T1000 (cell line): ENCODE data around the gene IFT172.

Experiments used
- DNase-seq: peaks from one replicate; lab custom pipeline; 2025; ENCODE audit warnings: mixed read lengths; lab: John Stamatoyannopoulos, UW

IFT172 gene

GRCh38 chr2:27494944-27495554, 5.5 kb upstream of the IFT172 start, which contains the start of gene FNDC4:
FNDC4 (minus strand) TSS chr2:27495200; CDS start chr2:27494679, 521 bp downstream.
- no peak for DNase-seq

- DNase-seq = no peak
These were observed 4.9 kb upstream of the IFT172 start for GRCh38 chr2:27494284-27494943.

- no peak for DNase-seq
These were observed 4.4 kb upstream of the IFT172 start for GRCh38 chr2:27493948-27494283.

GRCh38 chr2:27492557-27492956, 3.0 kb upstream of the IFT172 start:
- no peak for DNase-seq

- no peak for DNase-seq
These were observed 435 bp downstream of the IFT172 start for GRCh38 chr2:27489118-27489497.

GRCh38 chr2:27485496-27485895, 4.0 kb downstream of the IFT172 start:
- no peak for DNase-seq

- no peak for DNase-seq
These were observed 17.6 kb downstream of the IFT172 start for GRCh38 chr2:27471961-27472360.

GRCh38 chr2:27464443-27464842, 25.1 kb downstream of the IFT172 start:
- DNase-seq = no peak

- DNase-seq = no peak
These were observed 28.4 kb downstream of the IFT172 start for GRCh38 chr2:27461118-27461517.

- DNase-seq = no peak
These were observed 35.6 kb downstream of the IFT172 start for GRCh38 chr2:27453968-27454367.

GRCh38 chr2:27451095-27451494, 38.4 kb downstream of the IFT172 start:
- DNase-seq = no peak

GRCh38 chr2:27448381-27448780, 41.2 kb downstream of the IFT172 start:
- DNase-seq = no peak

GRCh38 chr2:27446057-27446456, 43.5 kb downstream of the IFT172 start:
- DNase-seq = no peak

GRCh38 chr2:27445615-27446014, 43.9 kb downstream of the IFT172 start:
- DNase-seq = no peak

GRCh38 chr2:27445155-27445554, 44.4 kb downstream of the IFT172 start:
- no peak for DNase-seq

- no peak for DNase-seq
These were observed 46.6 kb downstream of the IFT172 start for GRCh38 chr2:27442920-27443282.

GRCh38 chr2:27441958-27442919, 47.3 kb downstream of the IFT172 start, which contains the start of gene KRTCAP3:
KRTCAP3 (plus strand) TSS chr2:27442381; CDS start chr2:27442413, 32 bp downstream.
- no peak for DNase-seq

- DNase-seq = no peak
These were observed 48.2 kb downstream of the IFT172 start for GRCh38 chr2:27441226-27441926.

GRCh38 chr2:27435628-27436027, 53.9 kb downstream of the IFT172 start:
- no peak for DNase-seq

GRCh38 chr2:27431395-27431794, 58.1 kb downstream of the IFT172 start:
- DNase-seq = no peak

GRCh38 chr2:27428978-27429541, 60.5 kb downstream of the IFT172 start:
- DNase-seq = peak; percentile 74
